ENCODE results near the gene RXFP3.

The RXFP3 gene

DNA sequence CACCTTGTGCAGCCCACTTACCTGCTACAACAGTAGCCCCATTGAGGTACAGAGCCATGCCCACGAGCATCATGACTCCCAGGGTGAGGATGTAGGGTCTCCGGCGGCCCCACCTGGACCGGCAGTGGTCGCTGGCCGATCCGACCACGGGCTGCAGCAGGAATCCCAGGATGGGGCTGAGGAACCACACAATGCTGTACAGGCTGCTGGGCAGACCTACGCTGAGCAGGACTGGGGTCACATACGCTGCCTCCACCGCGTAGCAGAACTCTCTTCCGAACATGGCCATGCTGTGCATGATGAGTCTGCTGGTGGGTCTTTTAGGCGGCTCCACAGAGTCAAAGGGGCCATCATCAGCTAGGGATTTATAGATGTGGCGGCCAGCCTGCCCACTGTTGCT, 48.0 kb downstream of the RXFP3 start:
- TF ChIP-seq, protein P1, sequence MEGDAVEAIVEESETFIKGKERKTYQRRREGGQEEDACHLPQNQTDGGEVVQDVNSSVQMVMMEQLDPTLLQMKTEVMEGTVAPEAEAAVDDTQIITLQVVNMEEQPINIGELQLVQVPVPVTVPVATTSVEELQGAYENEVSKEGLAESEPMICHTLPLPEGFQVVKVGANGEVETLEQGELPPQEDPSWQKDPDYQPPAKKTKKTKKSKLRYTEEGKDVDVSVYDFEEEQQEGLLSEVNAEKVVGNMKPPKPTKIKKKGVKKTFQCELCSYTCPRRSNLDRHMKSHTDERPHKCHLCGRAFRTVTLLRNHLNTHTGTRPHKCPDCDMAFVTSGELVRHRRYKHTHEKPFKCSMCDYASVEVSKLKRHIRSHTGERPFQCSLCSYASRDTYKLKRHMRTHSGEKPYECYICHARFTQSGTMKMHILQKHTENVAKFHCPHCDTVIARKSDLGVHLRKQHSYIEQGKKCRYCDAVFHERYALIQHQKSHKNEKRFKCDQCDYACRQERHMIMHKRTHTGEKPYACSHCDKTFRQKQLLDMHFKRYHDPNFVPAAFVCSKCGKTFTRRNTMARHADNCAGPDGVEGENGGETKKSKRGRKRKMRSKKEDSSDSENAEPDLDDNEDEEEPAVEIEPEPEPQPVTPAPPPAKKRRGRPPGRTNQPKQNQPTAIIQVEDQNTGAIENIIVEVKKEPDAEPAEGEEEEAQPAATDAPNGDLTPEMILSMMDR (IDR thresholded peaks at IDR 0.05; ENCODE audit: low read depth, low read length): no peak
- no peak overlapping the region for H3K4me3 ChIP-seq (ENCODE audit: low read depth, low read length)

DNA sequence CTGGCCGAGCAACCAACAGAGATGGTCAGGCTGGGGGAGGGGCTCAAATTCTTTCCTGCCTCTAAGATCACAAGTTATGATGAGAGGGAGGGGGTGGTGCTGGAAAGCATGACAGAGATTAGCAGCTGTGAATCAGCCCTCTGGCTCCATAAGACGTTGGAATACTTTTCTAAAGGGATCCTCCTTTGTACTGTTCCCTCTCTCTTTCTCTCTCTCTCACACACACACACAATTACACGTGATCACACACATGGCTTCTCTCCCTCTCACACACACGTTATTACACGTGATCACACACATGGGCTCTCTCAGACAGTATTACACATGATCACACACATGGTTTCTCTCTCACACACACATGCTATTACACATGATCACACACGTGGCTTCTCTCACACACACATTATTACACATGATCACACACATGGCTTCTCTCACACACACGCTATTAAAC, 48.5 kb downstream of the RXFP3 start, which contains the start of gene SLC45A2:
TSS of gene SLC45A2 (minus strand) at position 23 of the 454 bp plus-strand sequence. CDS start 110 bp downstream, outside the sequence.
- TF ChIP-seq, protein P1 (IDR thresholded peaks at IDR 0.05; ENCODE audit: low read depth, low read length): no peak
- H3K4me3 ChIP-seq (ENCODE audit: low read depth, low read length): no peak within 1 kb of the TSS

DNA sequence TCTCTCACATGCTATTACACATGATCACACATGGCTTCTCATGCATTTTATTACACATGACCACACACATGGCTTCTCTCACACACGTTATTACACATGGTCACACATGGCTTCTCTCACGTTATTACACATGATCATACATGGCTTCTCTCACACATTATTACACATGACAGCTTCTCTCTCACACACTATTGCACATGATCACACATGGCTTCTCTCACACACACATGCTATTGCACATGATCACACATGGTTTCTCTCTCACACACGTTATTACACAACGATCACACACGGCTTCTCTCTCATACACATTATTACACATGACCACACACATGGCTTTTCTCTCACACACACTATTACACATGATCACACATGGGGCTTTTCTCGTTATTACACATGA, 49.3 kb downstream of the RXFP3 start:
- no peak overlapping the region for H3K4me3 ChIP-seq (ENCODE audit: low read depth, low read length)
- TF ChIP-seq, protein P1 (IDR thresholded peaks at IDR 0.05; ENCODE audit: low read depth, low read length): no peak

Data from WI38 (cell line).